Spleen (tissue), 7 donors: ENCODE data around the gene ERICH3.

ENCODE experiments used
- POLR2A ChIP-seq, 3 donors: fragments of 450-650 bp; IDR thresholded peaks; one replicate each; pipeline ENCODE4 v1.5.1; 2017; ENCODE audit warnings: antibody characterized with exemption in 3 of 3, mild to moderate bottlenecking in 1 of 3
- TF ChIP-seq, protein P1 (sequence below), 11 experiments: fragments of 200-600 bp in 7 of 11; fragments of 450-650 bp in 4 of 11; sonication (generic) in 4 of 11; IDR thresholded peaks in 8 of 11; conservative IDR thresholded peaks in 3 of 11; 1 replicate in 7 of 11; 2 replicates in 4 of 11; pipeline versions ENCODE4 v1.4.0 to v1.8.0; 2016 to 2021; ENCODE audit warnings: antibody characterized with exemption in 11 of 11, inconsistent platforms in 4 of 11, mild to moderate bottlenecking in 1 of 11
- donor health status: DM: no; HTN: no; CAD: no; lungs with moderate emphysema.
- donor health status: DM: no; HTN: no; CAD: no.
- donor health status: DM: no; HTN: no; CAD: no.

DNA sequence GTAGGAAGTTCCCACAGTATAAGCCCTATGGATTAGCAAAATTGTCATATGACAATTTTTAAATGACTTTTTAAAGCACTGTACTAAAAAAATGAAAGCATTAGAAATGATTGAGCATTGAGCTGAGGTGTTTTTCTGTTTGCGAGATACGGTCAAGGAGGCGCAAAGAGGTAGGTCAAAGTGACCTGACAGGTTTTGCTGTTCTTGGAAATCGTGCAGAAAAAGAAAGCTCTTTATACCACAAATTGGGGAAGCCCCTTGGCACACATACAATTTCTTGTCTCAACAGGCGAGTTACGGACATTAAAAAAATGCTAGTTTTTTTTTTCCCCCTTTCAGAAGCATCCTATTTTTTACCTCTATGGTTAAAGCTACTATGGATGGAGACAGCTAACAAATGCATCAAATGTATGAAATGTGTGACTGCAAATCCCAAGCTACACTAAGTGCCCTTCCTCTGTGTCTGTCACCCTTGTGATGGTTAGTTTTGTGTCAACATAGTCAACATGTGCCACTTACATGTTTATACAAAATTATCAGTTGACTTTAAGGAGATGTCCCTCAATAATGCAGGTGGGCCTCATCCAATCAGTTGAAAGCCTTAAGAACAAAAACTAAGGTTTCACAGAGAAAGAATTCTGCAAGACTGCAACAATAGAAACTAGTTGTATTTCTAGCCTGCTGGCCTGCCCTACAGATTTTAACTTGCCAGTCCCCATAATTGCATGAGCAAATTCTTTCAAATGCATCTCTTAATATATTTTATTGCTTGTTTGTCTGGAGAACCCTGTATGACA lies 30.0 kb upstream of the ERICH3 start:
- TF ChIP-seq, protein P1, sequence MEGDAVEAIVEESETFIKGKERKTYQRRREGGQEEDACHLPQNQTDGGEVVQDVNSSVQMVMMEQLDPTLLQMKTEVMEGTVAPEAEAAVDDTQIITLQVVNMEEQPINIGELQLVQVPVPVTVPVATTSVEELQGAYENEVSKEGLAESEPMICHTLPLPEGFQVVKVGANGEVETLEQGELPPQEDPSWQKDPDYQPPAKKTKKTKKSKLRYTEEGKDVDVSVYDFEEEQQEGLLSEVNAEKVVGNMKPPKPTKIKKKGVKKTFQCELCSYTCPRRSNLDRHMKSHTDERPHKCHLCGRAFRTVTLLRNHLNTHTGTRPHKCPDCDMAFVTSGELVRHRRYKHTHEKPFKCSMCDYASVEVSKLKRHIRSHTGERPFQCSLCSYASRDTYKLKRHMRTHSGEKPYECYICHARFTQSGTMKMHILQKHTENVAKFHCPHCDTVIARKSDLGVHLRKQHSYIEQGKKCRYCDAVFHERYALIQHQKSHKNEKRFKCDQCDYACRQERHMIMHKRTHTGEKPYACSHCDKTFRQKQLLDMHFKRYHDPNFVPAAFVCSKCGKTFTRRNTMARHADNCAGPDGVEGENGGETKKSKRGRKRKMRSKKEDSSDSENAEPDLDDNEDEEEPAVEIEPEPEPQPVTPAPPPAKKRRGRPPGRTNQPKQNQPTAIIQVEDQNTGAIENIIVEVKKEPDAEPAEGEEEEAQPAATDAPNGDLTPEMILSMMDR (IDR thresholded peaks at IDR 0.05 in 8 of 11, conservative IDR thresholded peaks at IDR 0.05 in 3 of 11) = no peak
- TF ChIP-seq POLR2A (IDR thresholded peaks at IDR 0.05) = no peak
